ENCODE results near the gene RNF220.

Gene RNF220

DNA sequence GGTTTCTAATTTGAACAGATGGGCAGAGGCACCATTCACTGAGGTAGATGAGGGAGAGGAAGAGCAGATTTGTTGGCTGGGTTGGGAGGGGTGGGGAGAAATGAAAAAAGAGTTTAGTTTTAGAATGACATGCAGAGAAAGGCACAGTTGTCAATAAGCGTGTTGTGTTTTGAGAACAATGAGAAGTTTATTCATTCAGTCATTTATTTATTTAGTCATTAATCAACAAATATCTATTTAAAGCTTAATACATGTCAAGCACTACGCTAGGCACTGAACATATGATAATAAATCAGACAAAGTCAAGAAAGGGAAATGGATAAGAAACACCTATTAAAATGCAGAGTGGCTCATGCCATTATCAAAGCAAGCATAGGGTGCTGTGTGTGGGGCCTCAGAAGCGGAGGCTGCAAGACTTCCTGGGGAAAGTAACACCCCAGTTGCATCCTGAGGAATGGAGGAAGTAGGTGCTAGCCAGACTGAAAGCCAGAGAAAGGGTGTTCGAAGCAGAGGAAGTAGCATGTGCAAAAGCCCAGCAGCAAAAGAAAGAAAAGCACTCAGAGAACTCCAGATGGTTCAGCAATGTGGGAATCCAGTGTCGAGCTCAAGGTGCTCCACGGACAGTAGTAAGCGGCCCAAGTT lies 114.1 kb downstream of the RNF220 start:
- TF ChIP-seq, protein P1, sequence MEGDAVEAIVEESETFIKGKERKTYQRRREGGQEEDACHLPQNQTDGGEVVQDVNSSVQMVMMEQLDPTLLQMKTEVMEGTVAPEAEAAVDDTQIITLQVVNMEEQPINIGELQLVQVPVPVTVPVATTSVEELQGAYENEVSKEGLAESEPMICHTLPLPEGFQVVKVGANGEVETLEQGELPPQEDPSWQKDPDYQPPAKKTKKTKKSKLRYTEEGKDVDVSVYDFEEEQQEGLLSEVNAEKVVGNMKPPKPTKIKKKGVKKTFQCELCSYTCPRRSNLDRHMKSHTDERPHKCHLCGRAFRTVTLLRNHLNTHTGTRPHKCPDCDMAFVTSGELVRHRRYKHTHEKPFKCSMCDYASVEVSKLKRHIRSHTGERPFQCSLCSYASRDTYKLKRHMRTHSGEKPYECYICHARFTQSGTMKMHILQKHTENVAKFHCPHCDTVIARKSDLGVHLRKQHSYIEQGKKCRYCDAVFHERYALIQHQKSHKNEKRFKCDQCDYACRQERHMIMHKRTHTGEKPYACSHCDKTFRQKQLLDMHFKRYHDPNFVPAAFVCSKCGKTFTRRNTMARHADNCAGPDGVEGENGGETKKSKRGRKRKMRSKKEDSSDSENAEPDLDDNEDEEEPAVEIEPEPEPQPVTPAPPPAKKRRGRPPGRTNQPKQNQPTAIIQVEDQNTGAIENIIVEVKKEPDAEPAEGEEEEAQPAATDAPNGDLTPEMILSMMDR (IDR thresholded peaks at IDR 0.05; ENCODE audit: extremely low read depth, insufficient read depth, missing control alignments): no peak
- no peak for DNase-seq (ENCODE audit: low spot score)
- in situ Hi-C loops (cut with MboI; ENCODE audit: low pct_unique_long_range_greater_than_20kb, low sequenced_read_pairs, unreplicated experiment): no loop called here

DNA sequence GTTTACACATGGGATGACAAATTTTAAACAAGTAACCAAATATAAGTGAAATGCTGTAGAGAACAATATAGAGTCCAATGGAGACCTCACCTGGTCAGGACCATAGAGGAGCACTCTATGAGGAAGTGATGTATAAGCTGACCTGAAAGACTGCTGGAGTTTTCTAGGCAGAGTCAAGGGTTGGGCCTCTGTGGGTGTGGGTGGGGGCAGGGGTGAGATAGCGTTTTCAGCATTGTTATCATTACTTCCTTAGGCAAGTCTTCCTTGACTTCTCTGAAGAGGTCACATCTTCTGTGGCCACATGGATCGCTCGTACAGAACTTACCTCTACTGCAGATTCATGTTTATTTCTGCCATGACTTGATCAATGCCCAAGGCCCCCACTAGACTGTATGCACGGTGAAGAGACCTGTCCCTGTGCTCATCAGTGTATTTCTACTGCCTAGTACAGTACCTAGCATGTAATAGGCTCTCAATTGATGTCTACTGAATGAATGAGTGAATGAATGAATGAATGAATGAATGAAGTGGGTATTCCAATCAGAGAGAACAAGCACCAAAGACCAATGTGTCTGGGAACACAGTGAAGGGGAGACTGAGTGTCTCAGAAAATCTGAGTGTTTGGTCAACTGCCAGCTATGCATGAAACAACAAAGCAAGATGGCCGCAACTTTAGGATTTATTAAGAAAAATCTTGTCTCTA lies 116.5 kb downstream of the RNF220 start:
- TF ChIP-seq, protein P1 (IDR thresholded peaks at IDR 0.05; ENCODE audit: extremely low read depth, insufficient read depth, missing control alignments): no peak
- DNase-seq (ENCODE audit: low spot score): no peak
- in situ Hi-C loops (cut with MboI; ENCODE audit: low pct_unique_long_range_greater_than_20kb, low sequenced_read_pairs, unreplicated experiment): no loop called here

DNA sequence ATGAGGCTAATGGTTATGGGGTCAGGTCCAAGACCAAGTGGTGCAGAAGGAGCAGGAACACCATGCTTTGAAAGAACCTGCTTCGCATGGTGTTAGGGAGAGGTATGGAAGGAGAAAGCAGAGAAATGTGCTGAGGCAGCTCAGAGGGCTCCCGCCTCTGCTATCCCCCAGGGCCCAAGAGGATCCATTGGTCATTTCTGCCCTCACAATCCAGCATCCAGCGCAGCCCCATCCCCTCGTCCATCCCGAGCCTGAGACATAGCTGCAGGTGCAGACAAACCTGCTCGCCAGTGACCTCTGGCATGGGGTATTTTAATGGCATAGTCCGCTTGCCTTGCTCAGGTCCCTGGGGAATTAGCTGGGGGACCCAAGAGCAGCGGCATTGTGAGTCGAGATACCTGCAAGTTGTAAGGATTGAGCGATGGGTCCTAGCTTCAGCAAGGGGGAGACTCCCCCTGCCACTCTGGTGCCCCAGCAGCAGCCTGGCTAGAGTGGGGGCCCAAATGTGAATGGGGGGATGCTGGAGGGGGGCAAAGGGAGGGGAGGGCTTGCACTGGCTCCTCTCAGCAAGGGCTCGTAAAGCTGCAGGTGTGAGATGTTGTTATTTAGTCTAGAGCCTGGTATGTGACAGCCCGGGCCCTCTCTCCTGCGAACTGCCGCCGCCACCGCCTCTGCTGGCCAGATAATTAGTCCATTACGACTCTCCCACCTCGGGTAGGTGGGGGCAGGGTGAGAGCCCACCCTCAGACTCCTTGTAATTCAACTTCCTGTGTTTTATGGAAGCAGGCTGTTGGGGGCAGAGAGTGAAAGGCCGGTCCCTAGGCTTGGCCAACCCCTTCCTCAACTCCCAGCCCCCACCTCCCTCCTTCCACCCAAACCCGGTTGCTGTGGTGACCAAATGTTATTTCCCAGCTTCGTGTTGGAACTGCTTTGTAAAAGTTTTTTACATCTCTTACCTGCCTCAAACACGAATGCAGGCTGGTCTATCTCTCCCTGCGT lies 118.8 kb downstream of the RNF220 start:
- DNase-seq (ENCODE audit: low spot score): no peak
- TF ChIP-seq, protein P1 (IDR thresholded peaks at IDR 0.05; ENCODE audit: extremely low read depth, insufficient read depth, missing control alignments): no peak
- in situ Hi-C loops (cut with MboI; ENCODE audit: low pct_unique_long_range_greater_than_20kb, low sequenced_read_pairs, unreplicated experiment): no loop called here

DNA sequence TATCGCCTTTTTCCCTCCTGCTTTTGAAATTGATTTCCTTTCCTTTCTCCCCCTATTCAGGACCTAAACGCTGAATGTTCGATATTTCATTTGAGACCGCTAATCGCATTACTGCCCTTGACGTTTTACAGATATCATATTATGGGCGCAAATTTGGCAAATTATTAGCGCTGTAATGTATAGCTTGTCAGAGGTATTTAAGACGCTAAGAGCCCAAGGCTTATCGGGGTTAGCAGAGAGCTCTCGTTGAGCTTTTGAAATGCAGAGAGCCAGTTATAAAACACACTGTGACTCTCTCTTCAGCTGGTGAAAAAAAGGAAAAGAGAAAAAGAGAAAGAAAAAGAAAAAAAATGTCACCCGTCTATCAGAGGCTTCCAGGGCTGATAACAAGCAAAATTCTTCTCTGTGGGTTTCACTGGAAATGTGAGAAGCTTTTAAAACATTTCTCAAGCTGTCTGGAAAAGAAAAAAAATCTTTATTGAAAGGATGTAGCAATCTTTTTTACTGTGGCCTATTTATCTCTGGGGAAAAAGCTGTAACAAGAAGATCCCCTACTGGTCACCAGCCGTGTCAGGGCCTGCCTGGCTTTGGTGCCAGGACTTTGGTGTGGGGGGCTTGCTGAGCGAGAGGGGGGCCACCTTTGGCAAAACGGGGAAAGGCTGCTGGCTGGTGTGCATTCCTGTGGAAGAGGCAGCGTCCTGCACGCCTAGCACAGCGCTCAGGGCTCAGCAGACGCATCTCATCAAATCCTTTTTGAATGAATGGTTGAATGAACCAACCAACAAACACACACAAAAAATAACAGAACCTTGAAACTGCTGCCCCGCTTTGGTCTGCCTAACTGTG lies 119.8 kb downstream of the RNF220 start:
- in situ Hi-C loops (cut with MboI; ENCODE audit: low pct_unique_long_range_greater_than_20kb, low sequenced_read_pairs, unreplicated experiment): no loop called here
- TF ChIP-seq, protein P1 (IDR thresholded peaks at IDR 0.05; ENCODE audit: extremely low read depth, insufficient read depth, missing control alignments): no peak
- DNase-seq (ENCODE audit: low spot score): no peak

DNA sequence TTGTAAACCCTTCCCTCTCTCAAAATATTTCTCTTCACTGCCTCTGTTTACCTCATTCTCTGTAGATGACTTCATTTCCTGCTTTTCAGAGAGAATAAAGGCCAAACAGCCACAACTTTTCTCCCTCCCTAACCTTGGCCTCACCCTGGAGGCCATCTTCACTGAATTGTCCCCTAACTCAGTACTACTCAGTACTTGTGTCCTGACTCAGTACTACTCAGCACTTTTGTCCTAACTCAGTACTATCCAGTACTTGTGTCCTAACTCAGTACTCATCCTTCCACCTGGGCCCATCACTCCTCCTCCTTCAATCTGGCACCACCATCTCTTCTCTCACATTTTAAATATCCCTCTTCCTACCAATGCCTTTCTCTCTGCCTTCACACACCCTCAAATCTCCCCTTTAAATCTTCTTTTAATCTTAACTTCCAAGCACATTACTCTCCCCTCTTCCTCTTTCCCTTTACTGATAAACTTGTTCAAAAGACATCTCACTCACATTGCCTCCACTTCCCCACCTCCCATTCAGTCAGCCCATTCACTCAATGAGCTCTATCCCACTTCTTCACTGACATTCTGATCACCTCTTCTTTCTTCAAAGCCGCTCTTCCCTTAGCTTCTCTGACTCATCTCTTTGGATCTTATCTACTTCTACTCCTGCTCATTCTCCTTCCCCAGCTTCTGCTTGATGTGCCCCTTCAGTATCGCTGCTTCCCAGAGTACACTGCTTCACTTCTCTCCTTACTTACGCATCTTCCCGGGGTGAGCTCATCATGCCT lies 121.4 kb downstream of the RNF220 start:
- in situ Hi-C loops (cut with MboI; ENCODE audit: low pct_unique_long_range_greater_than_20kb, low sequenced_read_pairs, unreplicated experiment): no loop called here
- no peak for DNase-seq (ENCODE audit: low spot score)
- TF ChIP-seq, protein P1 (IDR thresholded peaks at IDR 0.05; ENCODE audit: extremely low read depth, insufficient read depth, missing control alignments): no peak

Measured in GM13977 (cell line).